ENCODE data around the gene DAAM1. TPM values are rescaled to one million over a fixed set of nuclear protein-coding genes. Genes with fewer than 3 reads are reported as not detected.

The DAAM1 gene
- total RNA-seq, 1 experiment from 2014 or later, result 30.4 TPM

DNA sequence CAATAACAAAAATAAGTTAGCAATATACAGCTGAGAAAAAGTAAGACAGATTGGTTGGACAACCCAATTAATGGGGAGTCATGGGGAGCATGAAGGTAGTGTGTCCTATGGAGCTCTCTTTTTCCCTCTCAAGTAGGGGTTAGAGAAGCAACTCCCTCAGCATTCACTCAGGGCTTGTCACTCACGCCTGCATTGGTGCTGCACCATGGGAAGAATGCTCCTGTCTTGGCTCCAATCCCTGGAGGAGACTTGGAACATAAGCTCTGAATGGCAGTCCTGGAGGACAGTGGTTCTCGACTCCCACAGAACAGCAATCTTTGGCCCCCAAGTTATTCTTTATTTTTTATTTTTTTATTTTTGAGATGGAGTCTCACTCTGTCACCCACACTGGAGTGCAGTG is 113.8 kb downstream of the DAAM1 start (continued):
- TF ChIP-seq, protein P1, sequence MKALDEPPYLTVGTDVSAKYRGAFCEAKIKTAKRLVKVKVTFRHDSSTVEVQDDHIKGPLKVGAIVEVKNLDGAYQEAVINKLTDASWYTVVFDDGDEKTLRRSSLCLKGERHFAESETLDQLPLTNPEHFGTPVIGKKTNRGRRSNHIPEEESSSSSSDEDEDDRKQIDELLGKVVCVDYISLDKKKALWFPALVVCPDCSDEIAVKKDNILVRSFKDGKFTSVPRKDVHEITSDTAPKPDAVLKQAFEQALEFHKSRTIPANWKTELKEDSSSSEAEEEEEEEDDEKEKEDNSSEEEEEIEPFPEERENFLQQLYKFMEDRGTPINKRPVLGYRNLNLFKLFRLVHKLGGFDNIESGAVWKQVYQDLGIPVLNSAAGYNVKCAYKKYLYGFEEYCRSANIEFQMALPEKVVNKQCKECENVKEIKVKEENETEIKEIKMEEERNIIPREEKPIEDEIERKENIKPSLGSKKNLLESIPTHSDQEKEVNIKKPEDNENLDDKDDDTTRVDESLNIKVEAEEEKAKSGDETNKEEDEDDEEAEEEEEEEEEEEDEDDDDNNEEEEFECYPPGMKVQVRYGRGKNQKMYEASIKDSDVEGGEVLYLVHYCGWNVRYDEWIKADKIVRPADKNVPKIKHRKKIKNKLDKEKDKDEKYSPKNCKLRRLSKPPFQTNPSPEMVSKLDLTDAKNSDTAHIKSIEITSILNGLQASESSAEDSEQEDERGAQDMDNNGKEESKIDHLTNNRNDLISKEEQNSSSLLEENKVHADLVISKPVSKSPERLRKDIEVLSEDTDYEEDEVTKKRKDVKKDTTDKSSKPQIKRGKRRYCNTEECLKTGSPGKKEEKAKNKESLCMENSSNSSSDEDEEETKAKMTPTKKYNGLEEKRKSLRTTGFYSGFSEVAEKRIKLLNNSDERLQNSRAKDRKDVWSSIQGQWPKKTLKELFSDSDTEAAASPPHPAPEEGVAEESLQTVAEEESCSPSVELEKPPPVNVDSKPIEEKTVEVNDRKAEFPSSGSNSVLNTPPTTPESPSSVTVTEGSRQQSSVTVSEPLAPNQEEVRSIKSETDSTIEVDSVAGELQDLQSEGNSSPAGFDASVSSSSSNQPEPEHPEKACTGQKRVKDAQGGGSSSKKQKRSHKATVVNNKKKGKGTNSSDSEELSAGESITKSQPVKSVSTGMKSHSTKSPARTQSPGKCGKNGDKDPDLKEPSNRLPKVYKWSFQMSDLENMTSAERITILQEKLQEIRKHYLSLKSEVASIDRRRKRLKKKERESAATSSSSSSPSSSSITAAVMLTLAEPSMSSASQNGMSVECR (CRISPR knock-in tag; IDR thresholded peaks at IDR 0.05; ENCODE audit: borderline replicate concordance), result no peak

DNA sequence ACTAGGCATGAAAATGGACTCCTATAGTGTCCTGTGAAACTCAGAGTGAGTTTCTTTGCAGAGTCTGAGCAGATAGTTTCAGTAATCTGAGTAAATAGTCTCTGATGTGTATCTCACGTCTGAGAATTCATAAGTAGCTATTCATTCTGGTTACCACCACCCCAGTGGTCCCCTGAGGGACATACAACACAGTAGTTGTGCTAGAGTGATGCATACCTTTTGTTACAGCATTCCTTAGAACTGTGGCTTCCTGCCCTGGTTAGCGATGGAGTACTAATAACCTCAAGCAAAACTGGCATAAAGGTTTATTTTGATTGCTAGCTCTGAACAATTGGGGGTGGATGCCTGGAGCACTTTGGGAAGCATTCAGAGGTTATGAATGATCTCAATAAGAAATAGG is 114.7 kb downstream of the DAAM1 start:
- Mint-ChIP-seq H3K36me3 (no peaks in the 10 kb centered on the region), H3K4me3 (no peak overlapping the region), H3K27ac (0 out of 2 replicates have a peak overlapping the region, but pooled peaks have one; percentile 51), H3K4me1 (peaks cover 29% of the 10 kb centered on the region), H3K9me3 (no peaks in the 10 kb centered on the region), H3K27me3 (ENCODE audit: low read depth) (no peaks in the 10 kb centered on the region)
- CTCF ChIA-PET, result interaction anchor here (1.1 to 1.2 kb wide), 2 partner anchors 40 to 113 kb away, joined by 3 to 5 read pairs; no protein-coding TSS in a partner anchor
- TF ChIP-seq, protein P2, sequence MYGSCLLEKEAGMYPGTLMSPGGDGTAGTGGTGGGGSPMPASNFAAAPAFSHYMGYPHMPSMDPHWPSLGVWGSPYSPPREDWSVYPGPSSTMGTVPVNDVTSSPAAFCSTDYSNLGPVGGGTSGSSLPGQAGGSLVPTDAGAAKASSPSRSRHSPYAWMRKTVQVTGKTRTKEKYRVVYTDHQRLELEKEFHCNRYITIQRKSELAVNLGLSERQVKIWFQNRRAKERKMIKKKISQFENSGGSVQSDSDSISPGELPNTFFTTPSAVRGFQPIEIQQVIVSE (CRISPR knock-in tag; IDR thresholded peaks at IDR 0.05; ENCODE audit: borderline replicate concordance), result no peak
- TF ChIP-seq, protein P3, sequence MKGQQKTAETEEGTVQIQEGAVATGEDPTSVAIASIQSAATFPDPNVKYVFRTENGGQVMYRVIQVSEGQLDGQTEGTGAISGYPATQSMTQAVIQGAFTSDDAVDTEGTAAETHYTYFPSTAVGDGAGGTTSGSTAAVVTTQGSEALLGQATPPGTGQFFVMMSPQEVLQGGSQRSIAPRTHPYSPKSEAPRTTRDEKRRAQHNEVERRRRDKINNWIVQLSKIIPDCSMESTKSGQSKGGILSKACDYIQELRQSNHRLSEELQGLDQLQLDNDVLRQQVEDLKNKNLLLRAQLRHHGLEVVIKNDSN (CRISPR knock-in tag; IDR thresholded peaks at IDR 0.05), result no peak
- TF ChIP-seq JUN (CRISPR knock-in tag; IDR thresholded peaks at IDR 0.05), result no peak
- TF ChIP-seq, protein P4, sequence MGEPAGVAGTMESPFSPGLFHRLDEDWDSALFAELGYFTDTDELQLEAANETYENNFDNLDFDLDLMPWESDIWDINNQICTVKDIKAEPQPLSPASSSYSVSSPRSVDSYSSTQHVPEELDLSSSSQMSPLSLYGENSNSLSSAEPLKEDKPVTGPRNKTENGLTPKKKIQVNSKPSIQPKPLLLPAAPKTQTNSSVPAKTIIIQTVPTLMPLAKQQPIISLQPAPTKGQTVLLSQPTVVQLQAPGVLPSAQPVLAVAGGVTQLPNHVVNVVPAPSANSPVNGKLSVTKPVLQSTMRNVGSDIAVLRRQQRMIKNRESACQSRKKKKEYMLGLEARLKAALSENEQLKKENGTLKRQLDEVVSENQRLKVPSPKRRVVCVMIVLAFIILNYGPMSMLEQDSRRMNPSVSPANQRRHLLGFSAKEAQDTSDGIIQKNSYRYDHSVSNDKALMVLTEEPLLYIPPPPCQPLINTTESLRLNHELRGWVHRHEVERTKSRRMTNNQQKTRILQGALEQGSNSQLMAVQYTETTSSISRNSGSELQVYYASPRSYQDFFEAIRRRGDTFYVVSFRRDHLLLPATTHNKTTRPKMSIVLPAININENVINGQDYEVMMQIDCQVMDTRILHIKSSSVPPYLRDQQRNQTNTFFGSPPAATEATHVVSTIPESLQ (CRISPR knock-in tag; IDR thresholded peaks at IDR 0.05), result no peak
- TF ChIP-seq NR2C2 (CRISPR knock-in tag; IDR thresholded peaks at IDR 0.05), result no peak
- TF ChIP-seq OVOL2 (CRISPR knock-in tag; IDR thresholded peaks at IDR 0.05; ENCODE audit: borderline replicate concordance), result no peak
- TF ChIP-seq, protein P5, sequence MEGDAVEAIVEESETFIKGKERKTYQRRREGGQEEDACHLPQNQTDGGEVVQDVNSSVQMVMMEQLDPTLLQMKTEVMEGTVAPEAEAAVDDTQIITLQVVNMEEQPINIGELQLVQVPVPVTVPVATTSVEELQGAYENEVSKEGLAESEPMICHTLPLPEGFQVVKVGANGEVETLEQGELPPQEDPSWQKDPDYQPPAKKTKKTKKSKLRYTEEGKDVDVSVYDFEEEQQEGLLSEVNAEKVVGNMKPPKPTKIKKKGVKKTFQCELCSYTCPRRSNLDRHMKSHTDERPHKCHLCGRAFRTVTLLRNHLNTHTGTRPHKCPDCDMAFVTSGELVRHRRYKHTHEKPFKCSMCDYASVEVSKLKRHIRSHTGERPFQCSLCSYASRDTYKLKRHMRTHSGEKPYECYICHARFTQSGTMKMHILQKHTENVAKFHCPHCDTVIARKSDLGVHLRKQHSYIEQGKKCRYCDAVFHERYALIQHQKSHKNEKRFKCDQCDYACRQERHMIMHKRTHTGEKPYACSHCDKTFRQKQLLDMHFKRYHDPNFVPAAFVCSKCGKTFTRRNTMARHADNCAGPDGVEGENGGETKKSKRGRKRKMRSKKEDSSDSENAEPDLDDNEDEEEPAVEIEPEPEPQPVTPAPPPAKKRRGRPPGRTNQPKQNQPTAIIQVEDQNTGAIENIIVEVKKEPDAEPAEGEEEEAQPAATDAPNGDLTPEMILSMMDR (IDR thresholded peaks at IDR 0.05), result no peak
- DNase-seq (ENCODE audit: low spot score) (no peak), ATAC-seq (peak; percentile 86)
- POLR2A ChIA-PET, result no interaction called here

DNA sequence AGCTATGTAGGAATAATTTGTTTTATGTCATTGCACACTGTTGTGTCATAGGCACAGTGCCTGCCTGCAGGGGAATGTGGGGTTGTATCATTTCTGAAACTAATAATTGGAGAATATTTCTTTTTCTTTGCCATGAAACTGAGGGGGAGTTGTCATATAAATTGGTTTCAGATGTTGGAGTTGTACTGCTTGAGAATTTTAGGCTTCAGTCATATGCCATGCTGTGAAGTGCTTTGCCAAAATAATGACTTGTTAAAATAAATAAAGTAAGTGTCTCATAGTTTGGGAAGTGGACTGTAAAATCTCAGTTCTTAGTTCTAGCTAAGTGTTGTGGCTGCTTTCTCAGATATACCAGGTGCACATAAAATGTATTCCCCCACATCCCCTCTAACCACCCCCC is 116.8 kb downstream of the DAAM1 start:
- Mint-ChIP-seq H3K4me3 (no peak overlapping the region), H3K36me3 (no peaks in the 10 kb centered on the region), H3K4me1 (peaks cover 29% of the 10 kb centered on the region), H3K27me3 (ENCODE audit: low read depth) (no peaks in the 10 kb centered on the region), H3K9me3 (no peaks in the 10 kb centered on the region), H3K27ac (no peak overlapping the region)
- ATAC-seq, result no peak
- CTCF ChIA-PET, result no interaction called here
- POLR2A ChIA-PET, result no interaction called here
- no peak for DNase-seq (ENCODE audit: low spot score)
- TF ChIP-seq, protein P6, sequence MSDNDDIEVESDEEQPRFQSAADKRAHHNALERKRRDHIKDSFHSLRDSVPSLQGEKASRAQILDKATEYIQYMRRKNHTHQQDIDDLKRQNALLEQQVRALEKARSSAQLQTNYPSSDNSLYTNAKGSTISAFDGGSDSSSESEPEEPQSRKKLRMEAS (CRISPR knock-in tag; IDR thresholded peaks at IDR 0.05), result no peak
- no peak for TF ChIP-seq ZNF396 (CRISPR knock-in tag; IDR thresholded peaks at IDR 0.05; ENCODE audit: borderline replicate concordance)
- TF ChIP-seq TEAD4 (CRISPR knock-in tag; IDR thresholded peaks at IDR 0.05), result no peak
- TF ChIP-seq NFE2L1 (CRISPR knock-in tag; IDR thresholded peaks at IDR 0.05), result no peak
- TF ChIP-seq, protein P7, sequence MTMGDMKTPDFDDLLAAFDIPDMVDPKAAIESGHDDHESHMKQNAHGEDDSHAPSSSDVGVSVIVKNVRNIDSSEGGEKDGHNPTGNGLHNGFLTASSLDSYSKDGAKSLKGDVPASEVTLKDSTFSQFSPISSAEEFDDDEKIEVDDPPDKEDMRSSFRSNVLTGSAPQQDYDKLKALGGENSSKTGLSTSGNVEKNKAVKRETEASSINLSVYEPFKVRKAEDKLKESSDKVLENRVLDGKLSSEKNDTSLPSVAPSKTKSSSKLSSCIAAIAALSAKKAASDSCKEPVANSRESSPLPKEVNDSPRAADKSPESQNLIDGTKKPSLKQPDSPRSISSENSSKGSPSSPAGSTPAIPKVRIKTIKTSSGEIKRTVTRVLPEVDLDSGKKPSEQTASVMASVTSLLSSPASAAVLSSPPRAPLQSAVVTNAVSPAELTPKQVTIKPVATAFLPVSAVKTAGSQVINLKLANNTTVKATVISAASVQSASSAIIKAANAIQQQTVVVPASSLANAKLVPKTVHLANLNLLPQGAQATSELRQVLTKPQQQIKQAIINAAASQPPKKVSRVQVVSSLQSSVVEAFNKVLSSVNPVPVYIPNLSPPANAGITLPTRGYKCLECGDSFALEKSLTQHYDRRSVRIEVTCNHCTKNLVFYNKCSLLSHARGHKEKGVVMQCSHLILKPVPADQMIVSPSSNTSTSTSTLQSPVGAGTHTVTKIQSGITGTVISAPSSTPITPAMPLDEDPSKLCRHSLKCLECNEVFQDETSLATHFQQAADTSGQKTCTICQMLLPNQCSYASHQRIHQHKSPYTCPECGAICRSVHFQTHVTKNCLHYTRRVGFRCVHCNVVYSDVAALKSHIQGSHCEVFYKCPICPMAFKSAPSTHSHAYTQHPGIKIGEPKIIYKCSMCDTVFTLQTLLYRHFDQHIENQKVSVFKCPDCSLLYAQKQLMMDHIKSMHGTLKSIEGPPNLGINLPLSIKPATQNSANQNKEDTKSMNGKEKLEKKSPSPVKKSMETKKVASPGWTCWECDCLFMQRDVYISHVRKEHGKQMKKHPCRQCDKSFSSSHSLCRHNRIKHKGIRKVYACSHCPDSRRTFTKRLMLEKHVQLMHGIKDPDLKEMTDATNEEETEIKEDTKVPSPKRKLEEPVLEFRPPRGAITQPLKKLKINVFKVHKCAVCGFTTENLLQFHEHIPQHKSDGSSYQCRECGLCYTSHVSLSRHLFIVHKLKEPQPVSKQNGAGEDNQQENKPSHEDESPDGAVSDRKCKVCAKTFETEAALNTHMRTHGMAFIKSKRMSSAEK (CRISPR knock-in tag; IDR thresholded peaks at IDR 0.05; ENCODE audit: borderline replicate concordance), result no peak
- TF ChIP-seq ZNF671 (CRISPR knock-in tag; IDR thresholded peaks at IDR 0.05), result no peak
- TF ChIP-seq, protein P8, sequence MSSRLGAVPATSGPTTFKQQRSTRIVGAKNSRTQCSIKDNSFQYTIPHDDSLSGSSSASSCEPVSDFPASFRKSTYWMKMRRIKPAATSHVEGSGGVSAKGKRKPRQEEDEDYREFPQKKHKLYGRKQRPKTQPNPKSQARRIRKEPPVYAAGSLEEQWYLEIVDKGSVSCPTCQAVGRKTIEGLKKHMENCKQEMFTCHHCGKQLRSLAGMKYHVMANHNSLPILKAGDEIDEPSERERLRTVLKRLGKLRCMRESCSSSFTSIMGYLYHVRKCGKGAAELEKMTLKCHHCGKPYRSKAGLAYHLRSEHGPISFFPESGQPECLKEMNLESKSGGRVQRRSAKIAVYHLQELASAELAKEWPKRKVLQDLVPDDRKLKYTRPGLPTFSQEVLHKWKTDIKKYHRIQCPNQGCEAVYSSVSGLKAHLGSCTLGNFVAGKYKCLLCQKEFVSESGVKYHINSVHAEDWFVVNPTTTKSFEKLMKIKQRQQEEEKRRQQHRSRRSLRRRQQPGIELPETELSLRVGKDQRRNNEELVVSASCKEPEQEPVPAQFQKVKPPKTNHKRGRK (CRISPR knock-in tag; IDR thresholded peaks at IDR 0.05; ENCODE audit: borderline replicate concordance), result no peak
